Left colon (tissue), 2 donors: ENCODE measurements around the gene TANGO2. TPM values are rescaled to one million over a fixed set of nuclear protein-coding genes. Genes with fewer than 3 reads are reported as not detected.

Experiments
- ATAC-seq: fragments of 200-7000 bp; cut with Tn5 transposase; one replicate; pipeline ENCODE4 v1.9.1; 2020; ENCODE audit warnings: mild to moderate bottlenecking, moderate library complexity
- DNase-seq, 2 donors: peaks; one replicate each; pipeline ENCODE4 v3.0.0-alpha.2; 2020
- intact Hi-C, 2 donors: fragments of 100-400 bp; cut with DNase I in 1 of 2; cut with micrococcal nuclease in 1 of 2; formaldehyde crosslinking; loops; one replicate each; pipeline versions ENCODE4 v1.11.2 to v1.14.0; 2022; cut with DNase I, micrococcal nuclease
- total RNA-seq, 2 donors: library from RNA; stranded (reverse); fragmentation: NEBNext Ultra II Directional; extraction: Animal tissue kit (Norgen Biotek cat#: 25700); gene quantifications; one replicate each; pipeline ENCODE4 v1.2.1, GENCODE V29; 2021
- donor health status: DM: no; HTN: no; CAD: no.
- donor health status: DM: yes; HTN: yes; CAD: no.

Gene TANGO2
- total RNA-seq, 2 donors from 2014 or later: 28.7 to 29.9 TPM

- DNase-seq (no peak), ATAC-seq (no peak)
- intact Hi-C loops: loop anchor here in 1 of 2 donors (10.0 kb wide), 1 partner anchor 55 kb away; no protein-coding TSS in a partner anchor
Measured at GRCh38 chr22:20019661-20020532, 1.0 kb upstream of the TANGO2 start.

DNA sequence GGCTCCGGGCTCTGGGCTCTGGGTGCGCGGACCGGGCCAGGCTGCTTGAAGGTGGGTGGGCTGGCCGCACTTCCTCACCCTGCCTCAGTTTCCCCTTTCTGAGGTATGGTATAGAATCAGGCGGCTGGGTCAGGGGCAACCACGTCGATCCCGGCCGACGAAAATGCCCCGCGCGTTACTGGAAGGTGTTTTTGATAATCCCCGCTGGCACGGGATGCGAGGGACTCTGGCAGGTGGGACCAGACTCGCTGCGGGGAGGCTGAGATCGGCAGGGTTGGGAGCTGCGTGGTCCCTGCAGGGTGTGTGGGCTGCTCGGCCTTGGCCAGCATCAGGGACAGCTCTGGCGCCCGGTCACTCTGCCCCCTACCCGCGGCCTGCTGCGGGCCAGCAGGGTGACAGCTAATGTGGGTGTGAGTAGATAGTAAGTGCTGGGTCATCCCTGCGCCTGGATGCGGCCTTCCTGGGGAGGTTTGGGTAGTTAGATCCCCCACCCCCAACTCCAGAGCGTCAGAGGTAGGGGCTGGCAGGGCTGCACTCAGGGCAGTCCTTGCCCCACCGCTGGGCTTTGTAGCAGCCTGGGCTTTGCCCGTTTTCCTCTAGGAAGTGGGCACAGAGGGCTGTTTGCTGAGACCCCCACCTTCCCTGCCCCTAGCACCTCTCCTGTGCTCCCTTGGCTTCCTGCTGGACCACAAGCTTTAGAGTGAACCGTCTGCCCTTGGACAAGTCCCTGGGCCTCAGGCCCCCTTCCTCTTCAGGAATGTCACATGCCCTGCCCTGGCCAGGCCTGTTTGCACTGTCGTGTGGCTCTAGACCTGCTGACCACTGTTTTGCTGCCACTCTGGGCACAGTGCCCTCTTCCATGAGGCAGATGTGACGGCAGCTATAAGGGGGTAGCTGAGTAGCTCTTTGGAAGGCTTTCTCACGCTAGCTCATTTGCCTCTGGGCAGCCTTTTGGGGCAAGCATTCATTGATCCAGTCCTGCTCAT lies 579 bp downstream of the TANGO2 start:
- ATAC-seq (peak; percentile 33), DNase-seq (peak; percentile 50 to 57)
- intact Hi-C loops: no loop called here

DNA sequence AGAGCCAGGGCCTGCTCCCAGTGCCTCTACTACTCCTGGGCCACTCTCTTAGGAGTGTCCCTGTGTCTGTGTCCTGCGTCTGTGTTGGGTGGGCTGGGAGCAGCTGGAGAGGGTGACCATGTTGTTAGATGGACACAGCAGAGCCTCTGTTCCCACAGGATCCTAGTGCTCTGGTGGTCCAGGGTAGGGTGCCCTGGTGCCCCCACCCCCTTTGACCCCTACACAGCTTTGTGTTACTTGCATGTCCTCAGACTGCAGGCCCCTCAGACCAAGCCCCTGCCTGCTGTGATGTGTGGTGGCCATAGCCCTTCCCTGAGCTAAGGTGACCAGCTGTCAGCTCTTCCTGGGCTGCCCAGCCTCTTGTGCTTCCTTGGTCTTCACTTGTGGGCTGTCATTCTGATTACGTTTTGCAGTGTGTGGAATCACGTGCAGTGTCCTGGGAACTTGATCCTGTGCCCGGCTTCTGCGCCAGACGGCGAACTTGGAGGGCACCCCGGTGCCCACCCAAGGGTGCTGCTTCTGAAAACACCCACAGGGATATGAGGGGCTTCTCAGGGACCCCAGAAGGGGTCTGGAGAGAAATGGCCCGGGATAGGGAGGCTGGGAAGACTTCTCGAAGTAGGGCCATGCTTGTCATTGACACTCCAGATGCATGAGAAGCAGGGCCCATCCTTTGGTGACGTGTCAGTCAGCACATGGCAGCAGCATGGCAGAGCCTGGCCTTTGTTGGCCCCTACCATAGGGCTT lies 1.5 kb downstream of the TANGO2 start:
- ATAC-seq: peak; percentile 1
- intact Hi-C loops: no loop called here
- DNase-seq: peak; percentile 4 to 24

GRCh38 chr22:20022978-20023613 lies 2.2 kb downstream of the TANGO2 start:
- DNase-seq (peak; percentile 4 to 17), ATAC-seq (no peak)
- intact Hi-C loops: no loop called here

DNA sequence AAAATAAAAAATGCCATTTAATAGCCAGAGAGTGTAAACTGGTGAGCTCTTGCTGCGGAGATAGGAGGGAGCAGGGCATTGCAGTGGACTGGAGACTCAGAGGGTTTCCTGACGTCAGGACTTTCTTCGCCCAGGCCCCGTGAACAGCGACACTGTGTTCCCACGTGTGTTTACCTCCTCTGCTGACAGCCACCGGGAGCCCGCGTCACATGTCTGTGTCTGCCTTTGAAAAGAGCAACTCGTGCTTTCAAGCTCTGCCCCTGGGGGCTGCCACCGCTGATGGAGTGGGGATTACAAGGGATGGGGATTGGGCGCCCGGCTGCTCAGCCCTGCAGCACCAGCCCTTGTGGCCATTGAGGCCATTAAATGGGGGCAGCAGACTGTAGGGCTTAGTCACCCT lies 3.3 kb downstream of the TANGO2 start:
- DNase-seq (peak in 1 of 2 donors; percentile 10), ATAC-seq (no peak)
- intact Hi-C loops: no loop called here

GRCh38 chr22:20024650-20025397 lies 3.9 kb downstream of the TANGO2 start:
- ATAC-seq (no peak), DNase-seq (peak in 1 of 2 donors; percentile 18)
- intact Hi-C loops: no loop called here

DNA sequence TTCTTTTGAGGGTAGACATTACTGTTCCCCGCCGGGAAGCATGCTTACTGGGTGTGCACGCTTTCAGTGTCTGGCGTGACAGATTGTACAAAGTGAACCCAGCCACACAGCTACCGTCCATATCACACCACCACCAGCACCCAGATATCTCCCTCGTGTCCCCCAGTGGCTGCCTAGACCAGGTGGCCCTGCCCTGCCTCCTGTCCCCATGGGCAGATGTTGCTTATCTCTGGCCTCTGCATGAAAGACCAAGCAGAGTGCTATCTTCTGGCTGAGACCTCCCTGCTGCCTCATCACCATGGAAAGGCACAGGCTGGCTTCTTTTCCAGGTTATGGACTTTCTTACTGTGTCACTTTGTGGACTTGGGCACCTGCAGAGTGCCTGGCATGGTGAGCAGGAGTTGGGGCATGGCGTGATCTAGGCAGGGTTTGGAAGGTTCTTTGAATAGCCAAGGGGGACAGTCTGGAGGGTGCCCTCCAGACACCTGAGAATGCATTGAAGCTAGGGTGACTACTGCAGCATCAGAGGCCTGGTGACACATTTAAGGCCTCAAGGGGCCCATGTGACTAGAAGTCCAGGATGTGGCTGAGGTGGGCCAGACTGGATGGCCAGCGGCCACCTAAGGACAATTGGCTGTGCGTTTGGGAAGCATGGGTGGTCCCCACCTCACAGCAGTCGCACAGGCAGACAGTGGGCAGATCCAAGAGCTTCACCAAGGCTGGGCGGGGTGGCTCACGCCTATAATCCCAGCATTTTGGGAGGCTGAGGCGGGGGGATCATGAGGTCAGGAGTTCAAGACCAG lies 4.7 kb downstream of the TANGO2 start:
- DNase-seq (peak in 1 of 2 donors; percentile 12), ATAC-seq (no peak)
- intact Hi-C loops: no loop called here

DNA sequence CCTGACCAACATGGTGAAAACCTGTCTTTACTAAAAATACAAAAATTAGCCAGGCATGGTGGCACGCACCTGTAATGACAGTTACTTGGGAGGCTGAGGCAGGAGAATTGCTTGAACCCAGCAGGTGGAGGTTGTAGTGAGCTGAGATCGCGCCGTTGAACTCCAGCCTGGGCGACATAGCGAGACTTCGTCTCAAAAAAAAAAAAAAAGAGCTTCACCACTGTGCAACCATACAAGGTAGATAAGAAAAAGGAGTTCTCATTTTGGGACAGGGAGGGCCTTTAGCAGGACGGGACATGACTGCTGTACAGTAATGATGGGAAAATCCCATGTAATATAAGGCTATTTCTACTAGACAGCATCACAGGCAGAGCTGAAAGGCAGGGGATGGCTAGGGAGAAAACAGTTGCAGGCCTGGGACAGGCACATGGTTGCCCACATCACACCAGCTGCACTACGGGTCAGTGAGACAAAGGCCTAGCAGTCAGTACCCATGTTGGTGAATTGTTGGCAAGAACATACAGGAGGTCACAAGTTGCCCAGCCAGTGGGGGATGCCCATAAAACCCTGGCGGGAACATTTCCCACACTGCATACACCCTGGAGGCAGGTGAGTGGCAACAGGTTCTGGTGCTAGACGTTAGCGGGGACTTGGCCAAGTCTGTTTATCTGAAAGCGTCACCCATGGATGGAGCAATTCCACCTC lies 5.4 kb downstream of the TANGO2 start:
- DNase-seq (peak in 1 of 2 donors; percentile 10), ATAC-seq (no peak)
- intact Hi-C loops: no loop called here

- ATAC-seq (no peak), DNase-seq (peak in 1 of 2 donors; percentile 14)
- intact Hi-C loops: no loop called here
Measured at GRCh38 chr22:20026996-20027601, 6.2 kb downstream of the TANGO2 start.

DNA sequence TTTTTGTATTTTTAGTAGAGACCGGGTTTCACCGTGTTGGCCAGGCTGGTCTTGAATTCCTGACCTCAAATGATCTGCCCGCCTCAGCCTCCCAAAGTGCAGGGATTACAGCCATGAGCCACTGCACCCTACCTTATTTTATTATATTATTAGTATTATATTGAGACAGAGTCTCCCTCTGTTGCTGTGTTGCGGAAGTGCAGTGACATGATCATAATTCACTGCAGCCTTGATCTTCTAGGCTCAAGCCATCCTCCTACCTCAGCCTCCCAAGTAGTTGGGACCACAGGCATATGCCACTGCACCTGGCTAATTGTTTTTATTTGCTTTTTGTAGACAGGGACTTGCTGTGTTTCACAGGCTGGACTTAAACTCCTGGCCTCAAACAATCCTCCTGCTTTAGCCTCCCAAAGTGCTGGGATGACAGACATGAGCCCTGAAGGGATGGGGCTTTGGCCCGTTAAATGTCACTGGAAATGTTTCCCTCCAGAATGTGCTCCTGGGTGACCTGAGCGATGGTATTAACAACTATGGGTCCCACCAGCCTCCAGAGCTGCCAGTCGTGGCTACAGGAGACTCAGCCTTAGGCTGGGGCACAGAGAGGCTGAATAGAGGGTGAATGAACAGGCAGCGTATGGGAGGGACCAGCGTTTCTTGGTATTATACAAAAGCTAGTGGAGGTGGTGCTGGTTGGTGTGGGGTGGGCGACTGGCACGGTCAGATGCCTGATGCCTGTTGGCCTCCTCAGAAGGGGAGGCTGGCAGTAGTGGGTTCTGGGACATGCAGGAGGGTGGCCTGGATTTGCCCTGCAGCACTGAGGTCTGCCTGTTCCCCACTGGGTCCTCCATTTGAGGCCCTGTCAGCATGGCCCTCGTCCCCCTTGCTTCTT lies 7.3 kb downstream of the TANGO2 start:
- peak; percentile 30 for ATAC-seq
- intact Hi-C loops: no loop called here
- DNase-seq: peak; percentile 12 to 13

GRCh38 chr22:20028855-20029549 lies 8.1 kb downstream of the TANGO2 start:
- intact Hi-C loops: no loop called here
- ATAC-seq (no peak), DNase-seq (peak in 1 of 2 donors; percentile 8)

DNA sequence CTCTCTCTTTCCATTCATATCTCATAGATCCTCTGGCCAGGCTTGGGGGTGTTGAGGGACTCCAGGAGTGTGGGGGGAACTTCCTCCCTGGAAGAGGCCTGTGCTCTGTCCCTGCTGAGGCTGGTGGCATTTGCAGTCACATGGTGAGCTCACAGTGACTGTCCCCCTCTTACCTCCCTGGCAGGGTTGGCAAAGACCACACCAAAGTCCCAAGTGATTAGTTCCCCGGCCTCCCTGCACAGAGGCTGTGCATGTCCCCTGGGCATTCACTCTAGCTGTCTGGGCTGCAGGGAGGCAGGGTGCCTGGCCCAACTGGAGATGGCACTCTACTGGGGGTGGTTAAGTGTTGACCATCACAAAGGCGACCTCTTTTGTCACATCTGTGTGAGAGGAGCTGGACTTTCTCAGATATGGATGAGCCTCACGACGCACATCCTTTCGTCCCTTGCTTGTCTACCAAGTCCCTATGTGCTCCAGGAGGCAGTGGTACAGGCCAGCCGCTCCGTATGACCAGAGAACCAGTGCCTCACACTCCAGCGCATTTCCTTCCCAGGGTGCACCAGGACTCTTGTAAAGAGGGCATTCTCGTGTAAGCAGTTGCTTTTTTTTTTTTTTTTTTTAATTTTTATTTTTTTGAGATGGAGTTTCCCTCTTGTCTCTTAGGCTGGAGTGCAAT lies 8.8 kb downstream of the TANGO2 start:
- intact Hi-C loops: no loop called here
- no peak for ATAC-seq
- DNase-seq: peak in 1 of 2 donors; percentile 3

GRCh38 chr22:20031732-20032406 lies 11.0 kb downstream of the TANGO2 start:
- ATAC-seq (peak; percentile 88), DNase-seq (peak; percentile 66 to 71)
- intact Hi-C loops: no loop called here
